Astrocyte of the cerebellum (primary cell): ENCODE measurements around the gene VAMP2.

Source experiments
- DNase-seq: peaks from one replicate; pipeline ENCODE4 v3.0.0-alpha.2; 2011; ENCODE audit warnings: low read depth
- H3K4me3 ChIP-seq: 2 replicates; pipeline ENCODE4 v1.5.1; 2011; ENCODE audit warnings: mild to moderate bottlenecking, low read depth, low read length, moderate library complexity
- CTCF ChIP-seq: IDR thresholded peaks from 2 replicates; pipeline ENCODE4 v1.5.1; 2012; ENCODE audit warnings: low read length, low read depth, moderate library complexity, mild to moderate bottlenecking; ENCODE audit errors: missing control alignments
- in situ Hi-C: cut with HindIII; loops from 2 replicates; pipeline ENCODE4 v1.10.0; 2017; ENCODE audit warnings: low sequenced_read_pairs

Gene VAMP2

GRCh38 chr17:8119581-8120519, 42.9 kb downstream of the VAMP2 start:
- in situ Hi-C loops: loop anchor here (10.0 to 25.0 kb wide), 2 partner anchors 65 to 192 kb away; partner anchors contain the start of gene ARHGEF15
- TF ChIP-seq CTCF: no peak
- peak; percentile 80 for DNase-seq
- H3K4me3 ChIP-seq: peak overlapping the region; percentile 58

GRCh38 chr17:8118769-8119580, 43.8 kb downstream of the VAMP2 start:
- peak; percentile 92 for TF ChIP-seq CTCF
- DNase-seq: no peak
- peak overlapping the region; percentile 58 for H3K4me3 ChIP-seq
- in situ Hi-C loops: loop anchor here (10.0 to 25.0 kb wide), 2 partner anchors 64 to 193 kb away; partner anchors contain the start of gene ARHGEF15

GRCh38 chr17:8117980-8118768, 44.6 kb downstream of the VAMP2 start, which contains the start of gene ALOXE3:
Gene ALOXE3 (minus strand): TSS chr17:8118514. CDS start chr17:8117990, 524 bp downstream.
- H3K4me3 ChIP-seq: peak within 1 kb of the TSS; percentile 58
- DNase-seq: no peak
- TF ChIP-seq CTCF: no peak
- in situ Hi-C loops: loop anchor here (10.0 to 25.0 kb wide), 2 partner anchors 63 to 194 kb away; partner anchors contain the start of gene ARHGEF15

- TF ChIP-seq CTCF: no peak
- in situ Hi-C loops: loop anchor here (10.0 to 25.0 kb wide), 2 partner anchors 63 to 195 kb away; partner anchors contain the start of gene ARHGEF15
- DNase-seq: no peak
- H3K4me3 ChIP-seq: peak overlapping the region; percentile 58
These were observed 45.3 kb downstream of the VAMP2 start for GRCh38 chr17:8117367-8117979.

GRCh38 chr17:8116776-8117175, 46.0 kb downstream of the VAMP2 start:
- no peak for TF ChIP-seq CTCF
- DNase-seq: no peak
- in situ Hi-C loops: loop anchor here (10.0 to 25.0 kb wide), 2 partner anchors 62 to 196 kb away; partner anchors contain the start of gene ARHGEF15
- no peak overlapping the region for H3K4me3 ChIP-seq
